GM04503 (cell line): ENCODE results near the gene GTF2A2.

Experiments used
- DNase-seq: peaks from one replicate; pipeline ENCODE4 v3.0.0-alpha.2; 2012; ENCODE audit warnings: low read depth

Gene GTF2A2

GRCh38 chr15:59605994-59606393, 51.3 kb downstream of the GTF2A2 start:
- DNase-seq: no peak

GRCh38 chr15:59598461-59598860, 58.9 kb downstream of the GTF2A2 start:
- no peak for DNase-seq

DNA sequence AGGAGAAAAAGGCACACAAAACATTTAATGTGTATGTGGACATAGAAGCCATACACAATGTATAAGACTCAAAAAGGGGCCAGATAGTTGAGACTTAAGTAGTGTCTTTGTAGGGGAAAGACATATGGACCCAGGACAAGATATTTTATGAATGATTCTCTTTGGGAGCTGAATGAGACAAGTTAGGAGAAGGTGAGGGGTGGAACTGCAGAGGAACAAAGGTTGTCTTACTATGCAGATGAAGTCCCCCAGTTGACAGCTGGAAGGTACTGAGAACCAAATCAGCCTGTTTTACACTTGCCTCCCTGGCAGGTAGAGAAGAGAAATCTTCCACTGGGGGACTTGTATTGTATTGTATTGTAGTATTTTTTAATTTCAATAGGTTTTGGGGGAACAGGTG, 60.7 kb downstream of the GTF2A2 start:
- no peak for DNase-seq

GRCh38 chr15:59595434-59595915, 61.8 kb downstream of the GTF2A2 start:
- no peak for DNase-seq

DNA sequence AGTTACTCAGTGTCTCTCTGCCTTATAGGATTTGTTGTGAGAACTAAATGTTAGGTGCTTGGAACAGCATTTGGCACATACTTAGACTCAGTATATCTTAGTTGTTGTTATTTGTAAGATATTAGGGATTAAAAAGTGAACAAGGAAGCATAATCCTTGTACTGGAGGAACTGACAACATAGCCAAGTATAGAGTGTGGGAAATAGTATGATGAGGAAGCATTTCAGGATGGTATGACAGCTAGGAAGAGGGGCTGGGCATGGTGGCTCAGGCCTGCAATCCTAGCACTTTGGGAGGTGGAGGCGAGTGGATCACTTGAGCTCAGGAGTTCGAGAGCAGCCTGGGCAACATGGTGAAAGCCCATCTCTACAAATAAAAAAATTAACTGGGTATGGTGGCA, 62.3 kb downstream of the GTF2A2 start:
- no peak for DNase-seq

GRCh38 chr15:59594493-59594942, 62.8 kb downstream of the GTF2A2 start:
- peak; percentile 31 for DNase-seq

DNA sequence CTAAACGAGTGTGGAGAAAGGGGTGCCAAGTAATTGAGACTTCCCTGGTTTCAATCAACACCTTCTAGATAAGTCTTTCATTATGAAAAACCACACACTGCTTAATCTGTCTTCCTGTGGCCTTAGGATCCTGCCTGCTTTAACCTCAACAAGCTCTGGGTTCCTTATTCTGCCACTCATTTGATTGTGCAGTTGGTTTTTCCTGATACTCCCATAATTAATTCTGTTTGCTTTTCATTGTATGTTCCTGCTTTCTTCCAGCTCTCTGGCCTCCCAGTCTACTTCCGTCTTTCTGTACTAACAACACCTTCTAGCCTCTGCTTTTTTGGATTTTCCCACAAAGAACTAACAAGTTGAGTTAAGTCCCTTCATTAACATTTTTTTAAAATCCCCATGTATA, 66.0 kb downstream of the GTF2A2 start:
- DNase-seq: no peak

- DNase-seq: no peak
Measured at GRCh38 chr15:59590027-59590426, 67.3 kb downstream of the GTF2A2 start.
